Measurements from ENCODE around the gene IL17RC. TPM values are rescaled to one million over a fixed set of nuclear protein-coding genes. Genes with fewer than 3 reads are reported as not detected.
A peak's percentile ranks its signal among the peaks of the same experiment; 100 is the strongest.

IL17RC gene
- total RNA-seq, 2 donors from 2014 or later: 21.2 to 26.8 TPM

DNA sequence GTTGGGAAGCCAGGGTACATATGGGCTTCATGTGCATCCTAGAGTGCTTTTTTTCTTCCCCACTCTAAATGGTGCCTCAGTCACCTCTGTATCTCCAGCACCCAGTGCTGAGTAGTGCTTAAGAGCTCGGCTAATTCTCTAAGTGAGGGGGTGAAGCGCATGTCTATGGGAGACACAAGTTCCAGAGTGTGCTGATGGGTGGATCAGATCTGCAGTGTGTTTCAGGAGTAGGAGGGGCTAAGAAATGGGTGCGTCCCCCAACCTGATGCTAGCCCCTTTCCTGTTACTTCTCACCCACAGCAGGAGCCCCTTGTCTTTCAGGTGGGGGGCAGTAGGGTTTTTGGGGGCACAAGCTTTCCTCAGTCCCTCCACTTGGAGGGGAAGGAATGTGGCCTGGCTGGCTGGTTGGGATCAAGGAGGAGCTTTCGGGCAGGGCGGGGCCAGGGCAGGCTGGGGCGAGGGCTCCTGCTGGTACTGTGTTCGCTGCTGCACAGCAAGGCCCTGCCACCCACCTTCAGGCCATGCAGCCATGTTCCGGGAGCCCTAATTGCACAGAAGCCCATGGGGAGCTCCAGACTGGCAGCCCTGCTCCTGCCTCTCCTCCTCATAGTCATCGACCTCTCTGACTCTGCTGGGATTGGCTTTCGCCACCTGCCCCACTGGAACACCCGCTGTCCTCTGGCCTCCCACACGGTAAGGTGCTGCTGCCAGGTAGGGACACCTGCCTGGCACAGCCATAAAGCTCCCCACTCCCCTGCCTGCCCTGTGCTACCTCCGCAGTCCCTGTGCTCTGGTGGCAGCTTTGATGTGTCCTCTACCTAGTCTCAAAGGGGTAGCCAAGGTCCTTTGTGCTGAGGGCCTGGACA lies 14.3 kb upstream of the IL17RC start, which contains the start of gene IL17RE:
IL17RE (plus strand) TSS at position 477 of the 866 bp plus-strand sequence; CDS start at position 562, 85 bp downstream.
- intact Hi-C loops (cut with DNase I): no loop called here
- peak within 1 kb of the TSS; percentile 54 for H3K4me3 ChIP-seq
- no peaks in the 10 kb centered on the region for H3K9me3 ChIP-seq
- peak within 1 kb of the TSS; percentile 53 to 97 for H3K9ac ChIP-seq (ENCODE audit: low read depth in 2 of 2, low read length in 2 of 2)
- peak within 1 kb of the TSS; percentile 97 for H3K27ac ChIP-seq
- no peaks in the 10 kb centered on the region for H3K36me3 ChIP-seq
- H3K27me3 ChIP-seq: no peaks in the 10 kb centered on the region
- peaks cover 4% of the 10 kb centered on the region for H3K4me1 ChIP-seq
- peak; percentile 89 for DNase-seq
- TF ChIP-seq, protein P1, sequence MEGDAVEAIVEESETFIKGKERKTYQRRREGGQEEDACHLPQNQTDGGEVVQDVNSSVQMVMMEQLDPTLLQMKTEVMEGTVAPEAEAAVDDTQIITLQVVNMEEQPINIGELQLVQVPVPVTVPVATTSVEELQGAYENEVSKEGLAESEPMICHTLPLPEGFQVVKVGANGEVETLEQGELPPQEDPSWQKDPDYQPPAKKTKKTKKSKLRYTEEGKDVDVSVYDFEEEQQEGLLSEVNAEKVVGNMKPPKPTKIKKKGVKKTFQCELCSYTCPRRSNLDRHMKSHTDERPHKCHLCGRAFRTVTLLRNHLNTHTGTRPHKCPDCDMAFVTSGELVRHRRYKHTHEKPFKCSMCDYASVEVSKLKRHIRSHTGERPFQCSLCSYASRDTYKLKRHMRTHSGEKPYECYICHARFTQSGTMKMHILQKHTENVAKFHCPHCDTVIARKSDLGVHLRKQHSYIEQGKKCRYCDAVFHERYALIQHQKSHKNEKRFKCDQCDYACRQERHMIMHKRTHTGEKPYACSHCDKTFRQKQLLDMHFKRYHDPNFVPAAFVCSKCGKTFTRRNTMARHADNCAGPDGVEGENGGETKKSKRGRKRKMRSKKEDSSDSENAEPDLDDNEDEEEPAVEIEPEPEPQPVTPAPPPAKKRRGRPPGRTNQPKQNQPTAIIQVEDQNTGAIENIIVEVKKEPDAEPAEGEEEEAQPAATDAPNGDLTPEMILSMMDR (IDR thresholded peaks at IDR 0.05): no peak

DNA sequence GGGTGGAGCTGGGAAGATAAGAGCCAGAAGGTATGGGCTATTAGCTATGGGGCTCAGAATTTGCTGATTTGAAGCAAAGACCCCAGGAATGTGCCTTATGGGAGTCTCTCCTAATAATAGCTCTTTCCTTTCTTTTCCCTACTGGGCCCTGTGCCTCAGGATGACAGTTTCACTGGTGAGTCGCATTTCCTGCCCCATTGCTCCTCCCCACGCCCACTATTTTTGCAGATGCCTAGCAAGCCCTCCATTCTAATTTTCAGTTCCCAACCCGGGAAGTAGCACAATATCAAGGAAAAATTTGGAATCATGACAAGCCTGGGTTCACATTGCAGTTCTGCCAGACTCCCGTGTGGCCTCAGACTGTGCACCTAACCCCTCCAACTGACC lies 13.7 kb upstream of the IL17RC start:
- intact Hi-C loops (cut with DNase I): no loop called here
- no peaks in the 10 kb centered on the region for H3K27me3 ChIP-seq
- H3K9ac ChIP-seq (ENCODE audit: low read depth in 2 of 2, low read length in 2 of 2): peak overlapping the region; percentile 40 to 97
- TF ChIP-seq, protein P1 (IDR thresholded peaks at IDR 0.05): no peak
- peaks cover 3% of the 10 kb centered on the region for H3K4me1 ChIP-seq
- H3K9me3 ChIP-seq: no peaks in the 10 kb centered on the region
- no peak for DNase-seq
- peak overlapping the region; percentile 54 for H3K4me3 ChIP-seq
- no peaks in the 10 kb centered on the region for H3K36me3 ChIP-seq
- peak overlapping the region; percentile 97 for H3K27ac ChIP-seq

DNA sequence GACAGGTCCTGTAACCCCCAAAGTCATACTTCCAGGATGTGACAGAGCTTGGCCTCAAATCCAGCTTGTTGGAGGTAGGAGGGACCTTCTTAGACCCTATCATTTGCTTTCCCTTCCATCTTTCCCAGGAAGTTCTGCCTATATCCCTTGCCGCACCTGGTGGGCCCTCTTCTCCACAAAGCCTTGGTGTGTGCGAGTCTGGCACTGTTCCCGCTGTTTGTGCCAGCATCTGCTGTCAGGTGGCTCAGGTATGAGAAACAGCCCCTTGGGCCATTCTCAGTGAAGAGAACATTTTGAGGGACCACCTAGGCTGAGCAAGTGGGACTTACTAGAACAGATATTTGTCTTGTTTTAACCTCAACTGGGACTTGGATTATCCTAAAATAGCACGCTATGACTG lies 13.0 kb upstream of the IL17RC start:
- H3K4me3 ChIP-seq: peak overlapping the region; percentile 54
- H3K27ac ChIP-seq: no peak overlapping the region
- H3K9ac ChIP-seq (ENCODE audit: low read depth in 2 of 2, low read length in 2 of 2): peak overlapping the region; percentile 13 to 97

DNA sequence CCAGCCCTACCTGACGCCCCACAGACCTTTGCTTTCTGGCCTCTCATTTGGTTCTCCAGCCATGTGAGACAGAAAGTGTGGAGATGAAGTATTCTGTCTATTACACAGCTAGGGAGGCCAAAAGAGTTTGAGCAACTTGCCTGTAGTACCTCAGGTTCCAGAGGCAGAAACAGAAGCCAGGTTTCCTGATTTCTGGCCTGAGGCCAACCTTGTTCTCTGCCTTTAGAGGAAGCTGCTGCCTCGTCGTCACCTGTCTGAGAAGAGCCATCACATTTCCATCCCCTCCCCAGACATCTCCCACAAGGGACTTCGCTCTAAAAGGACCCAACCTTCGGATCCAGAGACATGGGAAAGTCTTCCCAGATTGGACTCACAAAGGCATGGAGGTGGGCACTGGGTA lies 10.4 kb upstream of the IL17RC start:
- no peaks in the 10 kb centered on the region for H3K36me3 ChIP-seq
- TF ChIP-seq, protein P1 (IDR thresholded peaks at IDR 0.05): no peak
- peaks cover 2% of the 10 kb centered on the region for H3K4me1 ChIP-seq
- H3K4me3 ChIP-seq: no peak overlapping the region
- no peak overlapping the region for H3K27ac ChIP-seq
- intact Hi-C loops (cut with DNase I): no loop called here
- H3K27me3 ChIP-seq: no peaks in the 10 kb centered on the region
- no peak for DNase-seq
- H3K9me3 ChIP-seq: no peaks in the 10 kb centered on the region
- H3K9ac ChIP-seq (ENCODE audit: low read depth in 2 of 2, low read length in 2 of 2): no peak overlapping the region

More for the DNA sequence above, 13.0 kb upstream of the IL17RC start:
- intact Hi-C loops (cut with DNase I): no loop called here
- DNase-seq: no peak
- Histone ChIP-seq H3K36me3 (no peaks in the 10 kb centered on the region), H3K9me3 (no peaks in the 10 kb centered on the region), H3K27me3 (no peaks in the 10 kb centered on the region), H3K4me1 (peaks cover 3% of the 10 kb centered on the region)
- TF ChIP-seq, protein P1 (IDR thresholded peaks at IDR 0.05): no peak

DNA sequence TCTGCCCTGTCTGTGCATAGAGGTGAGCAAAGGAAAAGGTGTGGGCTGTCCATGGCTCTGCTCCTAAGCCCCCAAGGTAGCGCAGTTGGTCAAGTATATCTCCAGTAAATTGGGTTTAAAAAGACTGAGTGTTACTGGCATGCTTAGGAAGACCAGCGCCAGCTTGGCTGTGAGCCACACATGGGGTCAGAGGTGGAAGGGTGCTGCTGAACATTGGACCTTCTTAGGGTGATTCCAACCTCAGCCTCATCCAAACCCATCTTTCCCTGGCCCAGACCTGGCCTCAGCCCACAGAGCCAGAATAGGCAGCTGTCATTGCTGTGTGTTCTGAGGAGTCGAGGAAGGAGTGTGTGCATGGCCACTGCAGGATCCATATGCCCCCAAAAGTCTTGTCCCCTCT lies 8.6 kb upstream of the IL17RC start:
- Histone ChIP-seq H3K9ac (ENCODE audit: low read depth in 2 of 2, low read length in 2 of 2) (no peak overlapping the region), H3K4me1 (no peaks in the 10 kb centered on the region), H3K27me3 (no peaks in the 10 kb centered on the region), H3K36me3 (no peaks in the 10 kb centered on the region), H3K27ac (no peak overlapping the region), H3K4me3 (no peak overlapping the region), H3K9me3 (no peaks in the 10 kb centered on the region)
- intact Hi-C loops (cut with DNase I): no loop called here
- no peak for DNase-seq
- TF ChIP-seq, protein P1 (IDR thresholded peaks at IDR 0.05): no peak
